Pancreas (tissue), 10 donors: ENCODE measurements around the gene MKRN1. TPM values are rescaled to one million over a fixed set of nuclear protein-coding genes. Genes with fewer than 3 reads are reported as not detected.
A peak's percentile ranks its signal among the peaks of the same experiment; 100 is the strongest.
"Not testable (repeated sequence)": the region's sequence is repeated elsewhere in the genome, so short reads cannot be mapped to it uniquely, and the experiment has no call there.

Source experiments
- ATAC-seq, 4 donors: fragments of 200-7000 bp; cut with Tn5 transposase; one replicate each; pipeline versions ENCODE4 v1.8.0 to v1.9.1; 2020; ENCODE audit warnings: mild to moderate bottlenecking in 4 of 4, moderate library complexity in 4 of 4
- DNase-seq, 6 donors: peaks; one replicate each; pipeline ENCODE4 v3.0.0-alpha.2; 2020
- FAIRE-seq: peaks from 2 replicates; lab custom pipeline; 2012; peaks lifted over from hg19 to GRCh38; lab: Jason Lieb, UNC
- H3K27ac ChIP-seq, 4 donors: fragments of 200-600 bp; sonication (generic); 1 replicate in 3 of 4; 2 replicates in 1 of 4; pipeline versions ENCODE4 v1.5.0 to v1.8.0; 2020
- H3K27me3 ChIP-seq, 4 donors: fragments of 200-600 bp; one replicate each; pipeline ENCODE4 v1.8.0; 2021
- H3K36me3 ChIP-seq, 3 donors: fragments of 200-600 bp; sonication (generic) in 1 of 3; one replicate each; pipeline versions ENCODE4 v1.5.0 to v1.8.0; 2020 to 2021
- H3K4me1 ChIP-seq, 3 donors: fragments of 200-600 bp; one replicate each; pipeline ENCODE4 v1.8.0; 2021
- H3K4me3 ChIP-seq, 4 donors: fragments of 200-600 bp; sonication (generic) in 2 of 4; one replicate each; pipeline versions ENCODE4 v1.5.0 to v1.8.0; 2020 to 2021
- H3K9me3 ChIP-seq, 4 donors: fragments of 200-600 bp; one replicate each; pipeline ENCODE4 v1.8.0; 2021
- CTCF ChIP-seq, 4 donors: fragments of 200-600 bp; sonication (generic) in 3 of 4; IDR thresholded peaks; one replicate each; pipeline versions ENCODE4 v1.5.0 to v1.8.0; 2021; ENCODE audit warnings: antibody characterized with exemption in 4 of 4
- WGBS, 2 donors: extraction: QIAGEN DNeasy Blood & Tissue Kit; methylation state at CpG; one replicate each; pipeline ENCODE4 v1.1.7; 2013; 5-methylcytosine and 5-hydroxymethylcytosine counted together
- intact Hi-C, 3 donors: fragments of 100-400 bp; cut with DNase I; formaldehyde crosslinking; loops; one replicate each; pipeline versions ENCODE4 v1.11.1 to v1.14.2; 2022
- polyA plus RNA-seq, 2 donors: library from polyadenylated mRNA; stranded (reverse); fragments of 200-250 nt; gene quantifications; one replicate each; pipeline ENCODE4 v1.2.3, GENCODE V29; 2013
- total RNA-seq, 6 donors: library from RNA; stranded (reverse); fragmentation: NEBNext Ultra II Directional in 4 of 6; extraction: Animal tissue kit (Norgen Biotek cat#: 25700) in 4 of 6; gene quantifications; one replicate each; pipeline versions ENCODE4 v1.2.1 to v1.2.4, GENCODE V29; 2021 to 2023
- donor health status: healthy with polysubstance abuse.
- donor health status: DM: no; HTN: no; CAD: no; lungs with moderate emphysema.
- donor health status: DM: no; HTN: no; CAD: no.
- donor health status: control.
- donor health status: control.
- donor health status: Bipolar disorder and iron deficiency.
- donor health status: DM: yes; HTN: yes; CAD: no.
- donor health status: DM: no; HTN: no; CAD: no.
- donor health status: DM: no; HTN: no; CAD: no.
- donor health status: DM: yes; HTN: yes; CAD: no.

The MKRN1 gene
- total and polyA plus RNA-seq, 8 donors = 26.5 to 65.8 (median 60.2) TPM

GRCh38 chr7:140512317-140513000, 33.2 kb upstream of the MKRN1 start:
- no peaks in the 10 kb centered on the region for H3K4me1 ChIP-seq
- H3K27me3 ChIP-seq = no peaks in the 10 kb centered on the region
- DNase-seq = peak; percentile 36 to 90 (median 72)
- FAIRE-seq = no peak
- TF ChIP-seq CTCF (IDR thresholded peaks at IDR 0.05) = no peak
- intact Hi-C loops = no loop called here
- H3K27ac ChIP-seq = no peak overlapping the region
- H3K36me3 ChIP-seq = no peaks in the 10 kb centered on the region
- H3K4me3 ChIP-seq = no peak overlapping the region
- ATAC-seq = peak; percentile 74 to 87 (median 76)
- WGBS, 2 donors = 22 to 27% methylated on average over 9 of the region's 9 CpGs
- no peaks in the 10 kb centered on the region for H3K9me3 ChIP-seq

- WGBS, 2 donors = 54 to 61% methylated on average over 4 to 5 of the region's 5 CpGs
Measured at GRCh38 chr7:140509789-140510188, 30.5 kb upstream of the MKRN1 start.

GRCh38 chr7:140507556-140507955, 28.3 kb upstream of the MKRN1 start:
- H3K9me3 ChIP-seq, DNase-seq, H3K27ac ChIP-seq, H3K4me1 ChIP-seq, ATAC-seq, H3K4me3 ChIP-seq, H3K27me3 ChIP-seq, H3K36me3 ChIP-seq, FAIRE-seq, intact Hi-C loops: not testable (repeated sequence)
- WGBS, 2 donors = 80 to 88% methylated on average over 6 of the region's 6 CpGs

More at GRCh38 chr7:140509789-140510188, 30.5 kb upstream of the MKRN1 start:
- no peak for DNase-seq
- Histone ChIP-seq H3K9me3 (no peaks in the 10 kb centered on the region), H3K36me3 (no peaks in the 10 kb centered on the region), H3K4me1 (no peaks in the 10 kb centered on the region), H3K27ac (no peak overlapping the region), H3K27me3 (no peaks in the 10 kb centered on the region), H3K4me3 (no peak overlapping the region)
- ATAC-seq = no peak
- TF ChIP-seq CTCF (IDR thresholded peaks at IDR 0.05) = no peak
- FAIRE-seq = no peak
- intact Hi-C loops = no loop called here

- FAIRE-seq (no peak), DNase-seq (peak in 2 of 6 donors; percentile 31 to 50), ATAC-seq (peak; percentile 53 to 75 (median 68))
- H3K27ac ChIP-seq = peak overlapping the region in 1 of 4 donors; percentile 5
- no peaks in the 10 kb centered on the region for H3K27me3 ChIP-seq
- intact Hi-C loops = no loop called here
- no peak overlapping the region for H3K4me3 ChIP-seq
- no peaks in the 10 kb centered on the region for H3K4me1 ChIP-seq
- no peaks in the 10 kb centered on the region for H3K36me3 ChIP-seq
- WGBS, 2 donors = 26 to 28% methylated on average over 5 of the region's 5 CpGs
- TF ChIP-seq CTCF (IDR thresholded peaks at IDR 0.05) = no peak
- H3K9me3 ChIP-seq = no peaks in the 10 kb centered on the region
Measured at GRCh38 chr7:140506788-140507464, 27.6 kb upstream of the MKRN1 start.

- Histone ChIP-seq H3K27me3 (no peaks in the 10 kb centered on the region), H3K4me1 (no peaks in the 10 kb centered on the region), H3K9me3 (no peaks in the 10 kb centered on the region), H3K4me3 (no peak overlapping the region), H3K36me3 (no peaks in the 10 kb centered on the region), H3K27ac (no peak overlapping the region)
- no peak for TF ChIP-seq CTCF (IDR thresholded peaks at IDR 0.05)
- FAIRE-seq (no peak), ATAC-seq (peak; percentile 80 to 93 (median 92)), DNase-seq (peak; percentile 43 to 79 (median 66))
- intact Hi-C loops = no loop called here
- 31 to 41% methylated on average over 5 of the region's 5 CpGs for WGBS, 2 donors
Measured at GRCh38 chr7:140501966-140502365, 22.7 kb upstream of the MKRN1 start.

GRCh38 chr7:140497807-140498206, 18.5 kb upstream of the MKRN1 start:
- H3K9me3 ChIP-seq, DNase-seq, FAIRE-seq, H3K4me3 ChIP-seq, intact Hi-C loops, H3K27ac ChIP-seq, H3K27me3 ChIP-seq, H3K4me1 ChIP-seq, ATAC-seq, H3K36me3 ChIP-seq: not testable (repeated sequence)
- 96 to 97% methylated on average over 7 of the region's 7 CpGs for WGBS, 2 donors
